H1 (cell line): ENCODE results near the gene HSPBP1. TPM values are rescaled to one million over a fixed set of nuclear protein-coding genes. Genes with fewer than 3 reads are reported as not detected.

Source experiments
- CTCF ChIA-PET: fragments of 300-600 bp; sonication (Branson Sonifier 250); formaldehyde crosslinking; loops from one replicate; lab custom pipeline; 2021; ENCODE audit not compliant: partially characterized antibody; lab: Charles Lee
- POLR2A ChIA-PET: fragments of 300-600 bp; sonication (Branson Sonifier 250); formaldehyde crosslinking; loops from one replicate; lab custom pipeline; 2021; ENCODE audit warnings: inconsistent platforms; ENCODE audit not compliant: partially characterized antibody; lab: Charles Lee
- DNase-seq, 2 experiments: peaks; one replicate each; pipeline versions ENCODE4 v3.0.0 to v3.0.0-alpha.2; 2010 to 2022; ENCODE audit warnings: low spot score in 2 of 2, low read depth in 1 of 2, mixed read lengths in 1 of 2
- FAIRE-seq: peaks from 2 replicates; lab custom pipeline; 2011; peaks lifted over from hg19 to GRCh38; lab: Jason Lieb, UNC
- H2AFZ ChIP-seq: 2 replicates; pipeline ENCODE4 v1.8.1; 2012; ENCODE audit warnings: low read length, inconsistent platforms
- H2AK5ac ChIP-seq: 2 replicates; pipeline ENCODE4 v1.6.1; 2013; ENCODE audit warnings: low read depth, low read length
- H2BK120ac ChIP-seq: replicated peaks from 2 replicates; pipeline ENCODE3; 2013; ENCODE audit warnings: low read depth, low read length, inconsistent platforms
- H2BK12ac ChIP-seq: 2 replicates; pipeline ENCODE4 v1.6.1; 2013; ENCODE audit warnings: low read depth, low read length
- H2BK15ac ChIP-seq: 2 replicates; pipeline ENCODE4 v1.6.1; 2013; ENCODE audit warnings: low read length
- H2BK20ac ChIP-seq: 2 replicates; pipeline ENCODE4 v1.6.1; 2013; ENCODE audit warnings: low read length
- H2BK5ac ChIP-seq: 2 replicates; pipeline ENCODE4 v1.6.1; 2013; ENCODE audit warnings: low read depth, low read length
- H3K14ac ChIP-seq: 2 replicates; pipeline ENCODE4 v1.6.1; 2013; ENCODE audit warnings: inconsistent platforms; ENCODE audit not compliant: insufficient read length
- H3K18ac ChIP-seq: 2 replicates; pipeline ENCODE4 v1.6.1; 2013; ENCODE audit warnings: low read length; ENCODE audit errors: extremely low read depth
- H3K23ac ChIP-seq: 2 replicates; pipeline ENCODE4 v1.6.1; 2013; ENCODE audit warnings: inconsistent platforms; ENCODE audit not compliant: insufficient read length
- H3K23me2 ChIP-seq: 2 replicates; pipeline ENCODE4 v1.6.1; 2013; ENCODE audit warnings: low read depth, low read length
- H3K27ac ChIP-seq: 2 replicates; pipeline ENCODE4 v1.6.1; 2011; ENCODE audit warnings: low read depth, low read length, inconsistent platforms
- H3K27me3 ChIP-seq, 4 experiments: replicated peaks in 1 of 4; 1 replicate in 1 of 4; 2 replicates in 3 of 4; pipeline versions ENCODE4 v1.6.1 to v1.8.1; 2011 to 2013; ENCODE audit warnings: low read length in 3 of 4, mild to moderate bottlenecking in 3 of 4, inconsistent platforms in 2 of 4, mixed read lengths in 2 of 4, moderate library complexity in 1 of 4; ENCODE audit not compliant: control insufficient read depth in 3 of 4, insufficient read depth in 3 of 4; ENCODE audit errors: extremely low read depth in 1 of 4
- H3K36me3 ChIP-seq, 4 experiments: 2 replicates each; pipeline versions ENCODE4 v1.6.1 to v1.8.1; 2011 to 2013; ENCODE audit warnings: mild to moderate bottlenecking in 4 of 4, low read length in 3 of 4, moderate library complexity in 2 of 4, control low read depth in 1 of 4, inconsistent platforms in 1 of 4; ENCODE audit not compliant: insufficient read depth in 4 of 4, control insufficient read depth in 2 of 4
- H3K4ac ChIP-seq: replicated peaks from 2 replicates; pipeline ENCODE3; 2013; ENCODE audit warnings: low read length, low read depth, mixed read lengths, inconsistent platforms; ENCODE audit not compliant: insufficient read length
- H3K4me1 ChIP-seq, 4 experiments: replicated peaks in 1 of 4; 1 replicate in 1 of 4; 2 replicates in 3 of 4; pipeline versions ENCODE4 v1.6.1 to v1.8.1; 2011 to 2013; ENCODE audit warnings: low read length in 3 of 4, inconsistent platforms in 2 of 4, mixed read lengths in 1 of 4; ENCODE audit not compliant: insufficient read depth in 4 of 4, control insufficient read depth in 3 of 4
- H3K4me2 ChIP-seq, 2 experiments: 2 replicates each; pipeline versions ENCODE4 v1.6.1 to v1.8.1; 2011 to 2013; ENCODE audit warnings: low read depth in 2 of 2, low read length in 2 of 2, control low read depth in 1 of 2, inconsistent platforms in 1 of 2, mild to moderate bottlenecking in 1 of 2; ENCODE audit not compliant: insufficient read depth in 1 of 2
- H3K4me3 ChIP-seq, 4 experiments: fragments of 200-600, 300-600 bp in 1 of 4; sonication (generic), shearing (Covaris generic), sonication (Bioruptor Twin) in 1 of 4; 2 replicates each; pipeline versions ENCODE4 v1.5.1 to v1.8.1; 2011 to 2016; ENCODE audit warnings: low read length in 4 of 4, low read depth in 3 of 4, control low read depth in 2 of 4, inconsistent platforms in 2 of 4, mild to moderate bottlenecking in 2 of 4, mixed read lengths in 1 of 4, moderate library complexity in 1 of 4; ENCODE audit not compliant: insufficient read depth in 2 of 4; ENCODE audit errors: extremely low read depth in 1 of 4
- H3K56ac ChIP-seq: replicated peaks from 2 replicates; pipeline ENCODE3; 2013; ENCODE audit warnings: low read depth, mild to moderate bottlenecking, mixed read lengths, low read length, inconsistent platforms; ENCODE audit not compliant: insufficient read length
- H3K79me1 ChIP-seq: 2 replicates; pipeline ENCODE4 v1.6.1; 2013; ENCODE audit warnings: low read depth, low read length, control low read depth
- H3K79me2 ChIP-seq, 2 experiments: 2 replicates each; pipeline versions ENCODE4 v1.6.1 to v1.8.1; 2012 to 2013; ENCODE audit warnings: low read length in 2 of 2, mild to moderate bottlenecking in 2 of 2, inconsistent platforms in 1 of 2; ENCODE audit not compliant: insufficient read depth in 2 of 2, control insufficient read depth in 1 of 2
- H3K9ac ChIP-seq, 4 experiments: replicated peaks in 1 of 4; 1 replicate in 1 of 4; 2 replicates in 3 of 4; pipeline versions ENCODE4 v1.6.1 to v1.8.1; 2011 to 2013; ENCODE audit warnings: low read depth in 3 of 4, low read length in 3 of 4, control low read depth in 2 of 4, mild to moderate bottlenecking in 2 of 4, moderate library complexity in 2 of 4, inconsistent platforms in 1 of 4; ENCODE audit errors: extremely low read depth in 1 of 4
- H3K9me3 ChIP-seq, 2 experiments: 2 replicates each; pipeline versions ENCODE4 v1.6.1 to v1.8.1; 2012 to 2013; ENCODE audit warnings: mild to moderate bottlenecking in 2 of 2, moderate library complexity in 2 of 2, control low read depth in 1 of 2, inconsistent platforms in 1 of 2, low read depth in 1 of 2, low read length in 1 of 2, mixed read lengths in 1 of 2; ENCODE audit not compliant: insufficient read depth in 2 of 2
- H4K20me1 ChIP-seq, 2 experiments: replicated peaks in 1 of 2; 2 replicates each; pipeline versions ENCODE3 to v1.8.1; 2011 to 2013; ENCODE audit warnings: inconsistent platforms in 2 of 2, low read length in 2 of 2, mild to moderate bottlenecking in 1 of 2; ENCODE audit not compliant: insufficient read depth in 2 of 2, control insufficient read depth in 1 of 2
- H4K5ac ChIP-seq: 2 replicates; pipeline ENCODE4 v1.6.1; 2013; ENCODE audit warnings: low read length, low read depth, mixed read lengths, inconsistent platforms; ENCODE audit not compliant: insufficient read length
- H4K8ac ChIP-seq: 2 replicates; pipeline ENCODE4 v1.8.0; 2013; ENCODE audit warnings: mild to moderate bottlenecking, moderate library complexity, low read length, inconsistent platforms; ENCODE audit not compliant: insufficient read depth; ENCODE audit errors: extremely low read depth
- H4K91ac ChIP-seq: replicated peaks from 2 replicates; pipeline ENCODE3; 2013; ENCODE audit warnings: low read length, mixed read lengths, inconsistent platforms; ENCODE audit not compliant: insufficient read length
- BACH1 ChIP-seq: IDR thresholded peaks from 2 replicates; pipeline ENCODE4 v1.6.1; 2012; ENCODE audit warnings: low read length, improper control_type of control experiment
- CBX5 ChIP-seq: fragments of 300-800, 300-1000 bp; sonication (generic); IDR thresholded peaks from 2 replicates; pipeline ENCODE4 v1.7.1; 2016; ENCODE audit warnings: antibody characterized with exemption, low read length, low read depth
- CBX8 ChIP-seq: fragments of 300-800, 300-1000 bp; sonication (generic); IDR thresholded peaks from 2 replicates; pipeline ENCODE4 v1.7.1; 2016; ENCODE audit warnings: low read depth, low read length, borderline replicate concordance
- FOSL1 ChIP-seq: IDR thresholded peaks from 2 replicates; pipeline ENCODE4 v1.6.1; 2011; ENCODE audit warnings: mild to moderate bottlenecking, low read depth, low read length, moderate library complexity; ENCODE audit not compliant: insufficient read depth
- NRF1 ChIP-seq: IDR thresholded peaks from 2 replicates; pipeline ENCODE4 v1.6.1; 2011; ENCODE audit warnings: mild to moderate bottlenecking, low read depth, low read length, improper control_type of control experiment
- POLR2AphosphoS5 ChIP-seq: IDR thresholded peaks from 2 replicates; pipeline ENCODE4 v1.6.1; 2011; ENCODE audit warnings: low read depth, low read length
- RFX5 ChIP-seq: IDR thresholded peaks from 2 replicates; pipeline ENCODE4 v1.6.1; 2011; ENCODE audit warnings: low read depth, low read length, improper control_type of control experiment, borderline replicate concordance
- RNF2 ChIP-seq: fragments of 200-900, 300-1000 bp; sonication (generic); IDR thresholded peaks from 2 replicates; pipeline ENCODE4 v1.7.1; 2016; ENCODE audit warnings: borderline replicate concordance, low read depth, mild to moderate bottlenecking, antibody characterized with exemption, low read length; ENCODE audit not compliant: poor library complexity, severe bottlenecking; ENCODE audit errors: missing control alignments
- TAF1 ChIP-seq: IDR thresholded peaks from 2 replicates; pipeline ENCODE4 v1.6.1; 2011; ENCODE audit warnings: mild to moderate bottlenecking, low read depth, low read length
- WGBS, 2 experiments: shearing (Covaris generic) in 1 of 2; methylation state at CpG; one replicate each; pipeline versions ENCODE4 v1.1.6 to v1.1.7; 2013 to 2015; ENCODE audit warnings: low lambda C conversion rate in 2 of 2, mixed read lengths in 2 of 2, inconsistent platforms in 1 of 2, low coverage in 1 of 2, missing lambda C conversion rate in 1 of 2; ENCODE audit not compliant: insufficient replicate concordance in 2 of 2, insufficient coverage in 1 of 2, insufficient read length in 1 of 2; ENCODE audit errors: extremely low coverage in 1 of 2, missing lambda C conversion rate in 1 of 2; 5-methylcytosine and 5-hydroxymethylcytosine counted together
- polyA plus RNA-seq, 7 experiments: library from polyadenylated mRNA; depleted of rRNA in 3 of 7; stranded (reverse) in 5 of 7; unstranded in 2 of 7; fragments of >200 nt in 5 of 7; fragments of 200-250 nt in 2 of 7; gene quantifications; 1 replicate in 5 of 7; 2 replicates in 1 of 7; 4 replicates in 1 of 7; pipeline versions ENCODE4 v1.2.1 to v1.2.3, GENCODE V29; 2011 to 2013; ENCODE audit warnings: missing spikeins in 2 of 7, mixed read lengths in 2 of 7
- total RNA-seq: library from RNA; stranded (reverse); fragmentation: NEBNext Ultra II Directional; extraction: Animal tissue kit (Norgen Biotek cat#: 25700); gene quantifications from 2 replicates; pipeline ENCODE4 v1.2.1, GENCODE V29; 2021

HSPBP1 gene
- total and polyA plus RNA-seq, 2 of the 8 experiments (the other 6 are each of a cell fraction or from before 2014, with no cell fraction given) = 63.4 to 100 TPM

- Histone ChIP-seq H3K23me2 (peaks cover 6% of the 10 kb centered on the region; the same call in 1 of the 2 replicates), H3K27ac (no peak overlapping the region; the same call in 1 of the 2 replicates), H2AFZ (no peak overlapping the region), H4K20me1 (no peaks in the 10 kb centered on the region), H3K9me3 (no peaks in the 10 kb centered on the region; a peak in 1 of 4 replicates), H3K27me3 (no peaks in the 10 kb centered on the region), H2AK5ac (no peak overlapping the region), H3K79me1 (peaks cover 11% of the 10 kb centered on the region; the same call in 1 of the 2 replicates), H2BK12ac (no peak overlapping the region), H3K4ac (no peak overlapping the region), H3K36me3 (peaks cover 3 to 12% (median 8%) of the 10 kb centered on the region in 4 experiments; a peak in 6 of 8 replicates), H2BK20ac (no peak overlapping the region), H4K5ac (no peak overlapping the region), H3K14ac (no peak overlapping the region), H4K91ac (no peak overlapping the region), H2BK15ac (no peak overlapping the region), H3K23ac (no peak overlapping the region), H4K8ac (no peak overlapping the region), H3K56ac (no peak overlapping the region), H3K4me3 (peak overlapping the region; percentile 35 to 69 (median 45); a peak in 7 of 8 replicates), H3K4me1 (peaks cover 3 to 13% (median 8%) of the 10 kb centered on the region in 4 experiments), H2BK5ac (no peak overlapping the region), H3K4me2 (peak overlapping the region; percentile 62 to 64), H3K9ac (no peak overlapping the region), H2BK120ac (no peak overlapping the region), H3K79me2 (peaks cover 0 to 11% of the 10 kb centered on the region in 2 experiments; a peak in 2 of 4 replicates), H3K18ac (no peak overlapping the region; the same call in 1 of the 2 replicates)
- DNase-seq (peak in 1 of 2 experiments; percentile 60), FAIRE-seq (no peak)
- POLR2A ChIA-PET = interaction anchor here (1.0 to 5.9 kb wide), 3 partner anchors 24 to 123 kb away, joined by 3 to 28 read pairs (median 5); partner anchors contain the start of genes PPP6R1 and UBE2S
- WGBS, 2 experiments = no CpG with 5 or more reads among the region's 16 CpGs
- no peak for TF ChIP-seq POLR2AphosphoS5
- TF ChIP-seq CBX8 = no peak
- no peak for TF ChIP-seq TAF1
- no peak for TF ChIP-seq BACH1
- TF ChIP-seq FOSL1 = no peak
- TF ChIP-seq RNF2 = no peak
- no peak for TF ChIP-seq NRF1
- no peak for TF ChIP-seq CBX5
- TF ChIP-seq RFX5 = no peak
- CTCF ChIA-PET = interaction anchor here (0.9 kb wide), 2 partner anchors 17 to 69 kb away, joined by 4 to 5 read pairs; no protein-coding TSS in a partner anchor
These were observed 4.6 kb upstream of the HSPBP1 start for GRCh38 chr19:55284405-55285058.
